GM10248 (cell line): ENCODE data around the gene FETUB.
"Not testable (repeated sequence)": the region's sequence is repeated elsewhere in the genome, so short reads cannot be mapped to it uniquely, and the experiment has no call there.

Experiments used
- CTCF ChIA-PET: fragments of 300-600 bp; sonication (Branson Sonifier 250); formaldehyde crosslinking; extraction: SDS; loops from one replicate; lab custom pipeline; 2021; ENCODE audit warnings: antibody characterized with exemption; lab: Yijun Ruan, JAX
- POLR2A ChIA-PET: fragments of 350-650 bp; sonication (Branson Sonifier 250); formaldehyde crosslinking; extraction: SDS; loops from one replicate; lab custom pipeline; 2020; ENCODE audit warnings: antibody characterized with exemption; lab: Yijun Ruan, JAX
- DNase-seq: peaks from one replicate; pipeline ENCODE4 v3.0.0; 2012; ENCODE audit errors: extremely low spot score
- TF ChIP-seq, protein P1 (sequence below): IDR thresholded peaks from 2 replicates; pipeline ENCODE4 v1.5.1; 2012; ENCODE audit warnings: mild to moderate bottlenecking, low read depth; ENCODE audit errors: extremely low read depth, missing control alignments, control extremely low read depth

The FETUB gene

DNA sequence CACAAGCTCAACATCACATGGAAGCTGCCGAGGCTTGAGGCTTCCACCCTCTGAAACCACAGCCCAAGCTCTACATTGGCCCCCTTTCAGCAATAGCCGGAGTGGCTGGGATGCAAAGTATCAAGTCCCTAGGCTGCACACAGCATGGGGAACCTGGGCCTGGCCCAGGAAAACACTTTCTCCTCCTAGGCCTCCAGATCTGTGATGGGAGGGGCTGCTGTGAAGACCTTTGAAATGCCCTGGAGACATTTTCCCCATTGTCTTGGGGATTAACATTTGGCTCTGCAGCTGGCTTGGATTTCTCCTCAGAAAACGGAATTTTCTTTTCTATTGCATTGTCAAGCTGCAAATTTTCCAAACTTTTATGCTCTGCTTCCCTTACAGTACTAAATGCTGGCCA is 43.8 kb downstream of the FETUB start:
- TF ChIP-seq, protein P1, sequence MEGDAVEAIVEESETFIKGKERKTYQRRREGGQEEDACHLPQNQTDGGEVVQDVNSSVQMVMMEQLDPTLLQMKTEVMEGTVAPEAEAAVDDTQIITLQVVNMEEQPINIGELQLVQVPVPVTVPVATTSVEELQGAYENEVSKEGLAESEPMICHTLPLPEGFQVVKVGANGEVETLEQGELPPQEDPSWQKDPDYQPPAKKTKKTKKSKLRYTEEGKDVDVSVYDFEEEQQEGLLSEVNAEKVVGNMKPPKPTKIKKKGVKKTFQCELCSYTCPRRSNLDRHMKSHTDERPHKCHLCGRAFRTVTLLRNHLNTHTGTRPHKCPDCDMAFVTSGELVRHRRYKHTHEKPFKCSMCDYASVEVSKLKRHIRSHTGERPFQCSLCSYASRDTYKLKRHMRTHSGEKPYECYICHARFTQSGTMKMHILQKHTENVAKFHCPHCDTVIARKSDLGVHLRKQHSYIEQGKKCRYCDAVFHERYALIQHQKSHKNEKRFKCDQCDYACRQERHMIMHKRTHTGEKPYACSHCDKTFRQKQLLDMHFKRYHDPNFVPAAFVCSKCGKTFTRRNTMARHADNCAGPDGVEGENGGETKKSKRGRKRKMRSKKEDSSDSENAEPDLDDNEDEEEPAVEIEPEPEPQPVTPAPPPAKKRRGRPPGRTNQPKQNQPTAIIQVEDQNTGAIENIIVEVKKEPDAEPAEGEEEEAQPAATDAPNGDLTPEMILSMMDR: no peak
- DNase-seq: no peak
- CTCF ChIA-PET: no interaction called here
- POLR2A ChIA-PET: no interaction called here

GRCh38 chr3:186686475-186686874 is 46.3 kb downstream of the FETUB start:
- CTCF ChIA-PET: interaction anchor here (1.0 to 1.4 kb wide), 2 partner anchors 12 to 69 kb away, joined by 3 to 4 read pairs; no protein-coding TSS in a partner anchor
- POLR2A ChIA-PET, DNase-seq: not testable (repeated sequence)

GRCh38 chr3:186687120-186687651 is 47.0 kb downstream of the FETUB start:
- DNase-seq: no peak
- CTCF ChIA-PET: interaction anchor here (1.0 to 1.4 kb wide), 2 partner anchors 11 to 70 kb away, joined by 3 to 4 read pairs; no protein-coding TSS in a partner anchor
- POLR2A ChIA-PET: no interaction called here
- TF ChIP-seq, protein P1: no peak

GRCh38 chr3:186690304-186690703 is 50.1 kb downstream of the FETUB start:
- CTCF ChIA-PET, POLR2A ChIA-PET, DNase-seq: not testable (repeated sequence)

DNA sequence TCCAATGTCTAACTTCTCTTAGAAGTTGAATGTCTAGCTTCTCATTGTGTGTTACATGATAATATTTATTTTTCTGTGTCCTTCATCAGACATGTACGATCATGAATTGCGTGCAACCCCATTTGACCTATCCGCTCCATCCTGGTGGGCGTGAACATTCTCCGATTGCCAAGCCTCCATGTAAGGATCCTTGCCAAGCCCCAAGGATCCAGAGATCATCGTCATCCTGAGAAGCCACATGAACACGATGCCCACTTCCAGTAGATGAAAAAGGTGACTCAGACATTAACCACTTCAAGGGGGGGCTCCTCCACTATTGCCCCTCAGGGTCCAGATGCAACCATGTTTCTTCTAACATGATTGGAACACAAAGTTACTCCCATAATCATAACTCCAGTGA is 51.5 kb downstream of the FETUB start:
- POLR2A ChIA-PET: no interaction called here
- CTCF ChIA-PET: no interaction called here
- TF ChIP-seq, protein P1: no peak
- DNase-seq: no peak

DNA sequence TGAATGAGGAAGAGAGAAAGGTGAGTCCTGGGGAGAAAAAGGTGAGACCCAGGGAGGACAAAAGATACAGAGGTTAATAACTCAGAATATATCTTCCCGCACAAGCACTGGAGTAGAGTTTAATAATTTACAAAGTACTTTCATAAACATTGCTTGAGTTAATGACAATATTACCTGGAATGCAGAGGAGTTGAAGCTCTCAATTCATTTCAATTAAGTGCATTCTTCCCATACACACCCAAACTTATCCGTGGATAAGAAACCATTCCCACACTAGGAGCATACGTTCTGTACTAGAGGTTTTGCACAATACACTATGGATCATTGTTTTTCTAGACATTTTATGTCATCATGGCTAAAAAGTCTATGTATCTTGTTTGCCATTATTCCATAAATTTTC is 53.6 kb downstream of the FETUB start:
- CTCF ChIA-PET: interaction anchor here (0.6 kb wide), 1 partner anchor 537 kb away, joined by 3 read pairs; no protein-coding TSS in a partner anchor
- no peak for DNase-seq
- POLR2A ChIA-PET: no interaction called here
- TF ChIP-seq, protein P1: no peak

GRCh38 chr3:186694288-186695032 is 54.3 kb downstream of the FETUB start:
- ChIA-PET CTCF (no interaction called here), POLR2A (no interaction called here)
- no peak for DNase-seq
- TF ChIP-seq, protein P1: no peak
